Measurements from ENCODE around the gene IZUMO2. TPM values are rescaled to one million over a fixed set of nuclear protein-coding genes. Genes with fewer than 3 reads are reported as not detected.

The IZUMO2 gene
- total and polyA plus RNA-seq, 9 of the 15 experiments (the other 6 are each of a cell fraction or from before 2014, with no cell fraction given), result not detected

DNA sequence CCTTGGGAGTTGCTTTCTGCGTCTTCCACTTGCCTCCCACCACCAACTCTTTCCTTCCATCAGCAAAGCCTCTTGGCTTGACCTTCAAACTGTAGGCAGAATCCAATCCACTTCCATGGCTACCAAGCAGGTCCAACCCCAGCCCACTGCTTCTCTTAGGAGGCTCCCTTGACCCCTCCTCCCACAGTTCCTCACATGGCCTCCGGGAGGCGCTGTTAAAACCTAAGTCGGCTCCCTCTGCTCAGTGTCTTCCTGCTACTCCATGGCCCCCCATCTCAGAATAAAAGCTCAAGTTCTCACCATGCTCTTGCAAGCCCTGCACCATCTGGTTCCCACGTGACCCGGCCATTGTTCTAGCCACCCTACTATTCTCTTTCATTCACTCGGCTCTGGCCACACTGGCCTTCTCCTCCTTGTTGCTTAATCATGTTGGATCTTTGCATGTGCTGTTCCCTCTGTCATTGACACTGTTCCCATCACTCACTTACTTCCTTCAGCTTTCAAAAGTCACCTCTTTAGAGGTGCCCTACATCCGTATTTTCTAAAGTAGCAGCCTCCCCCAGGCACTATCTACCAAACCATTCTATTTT, 7.5 kb downstream of the IZUMO2 start:
- WGBS (ENCODE audit: insufficient coverage, low coverage, missing lambda C conversion rate), result 5% methylated on average over 8 of the region's 8 CpGs
- H2AFZ ChIP-seq (ENCODE audit: low read depth, low read length), result no peak overlapping the region
- POLR2A ChIA-PET, result no interaction called here
- no peaks in the 10 kb centered on the region for H3K9me1 ChIP-seq (ENCODE audit: control insufficient read depth, insufficient read depth, low read length)
- no peak overlapping the region for H3K27ac ChIP-seq (ENCODE audit: extremely low read depth, low read depth, low read length)
- TF ChIP-seq, protein P1, sequence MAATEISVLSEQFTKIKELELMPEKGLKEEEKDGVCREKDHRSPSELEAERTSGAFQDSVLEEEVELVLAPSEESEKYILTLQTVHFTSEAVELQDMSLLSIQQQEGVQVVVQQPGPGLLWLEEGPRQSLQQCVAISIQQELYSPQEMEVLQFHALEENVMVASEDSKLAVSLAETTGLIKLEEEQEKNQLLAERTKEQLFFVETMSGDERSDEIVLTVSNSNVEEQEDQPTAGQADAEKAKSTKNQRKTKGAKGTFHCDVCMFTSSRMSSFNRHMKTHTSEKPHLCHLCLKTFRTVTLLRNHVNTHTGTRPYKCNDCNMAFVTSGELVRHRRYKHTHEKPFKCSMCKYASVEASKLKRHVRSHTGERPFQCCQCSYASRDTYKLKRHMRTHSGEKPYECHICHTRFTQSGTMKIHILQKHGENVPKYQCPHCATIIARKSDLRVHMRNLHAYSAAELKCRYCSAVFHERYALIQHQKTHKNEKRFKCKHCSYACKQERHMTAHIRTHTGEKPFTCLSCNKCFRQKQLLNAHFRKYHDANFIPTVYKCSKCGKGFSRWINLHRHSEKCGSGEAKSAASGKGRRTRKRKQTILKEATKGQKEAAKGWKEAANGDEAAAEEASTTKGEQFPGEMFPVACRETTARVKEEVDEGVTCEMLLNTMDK (IDR thresholded peaks at IDR 0.05; ENCODE audit: borderline replicate concordance, insufficient read depth, low read depth, low read length, poor library complexity, severe bottlenecking), result peak; percentile 21
- TF ChIP-seq, protein P2, sequence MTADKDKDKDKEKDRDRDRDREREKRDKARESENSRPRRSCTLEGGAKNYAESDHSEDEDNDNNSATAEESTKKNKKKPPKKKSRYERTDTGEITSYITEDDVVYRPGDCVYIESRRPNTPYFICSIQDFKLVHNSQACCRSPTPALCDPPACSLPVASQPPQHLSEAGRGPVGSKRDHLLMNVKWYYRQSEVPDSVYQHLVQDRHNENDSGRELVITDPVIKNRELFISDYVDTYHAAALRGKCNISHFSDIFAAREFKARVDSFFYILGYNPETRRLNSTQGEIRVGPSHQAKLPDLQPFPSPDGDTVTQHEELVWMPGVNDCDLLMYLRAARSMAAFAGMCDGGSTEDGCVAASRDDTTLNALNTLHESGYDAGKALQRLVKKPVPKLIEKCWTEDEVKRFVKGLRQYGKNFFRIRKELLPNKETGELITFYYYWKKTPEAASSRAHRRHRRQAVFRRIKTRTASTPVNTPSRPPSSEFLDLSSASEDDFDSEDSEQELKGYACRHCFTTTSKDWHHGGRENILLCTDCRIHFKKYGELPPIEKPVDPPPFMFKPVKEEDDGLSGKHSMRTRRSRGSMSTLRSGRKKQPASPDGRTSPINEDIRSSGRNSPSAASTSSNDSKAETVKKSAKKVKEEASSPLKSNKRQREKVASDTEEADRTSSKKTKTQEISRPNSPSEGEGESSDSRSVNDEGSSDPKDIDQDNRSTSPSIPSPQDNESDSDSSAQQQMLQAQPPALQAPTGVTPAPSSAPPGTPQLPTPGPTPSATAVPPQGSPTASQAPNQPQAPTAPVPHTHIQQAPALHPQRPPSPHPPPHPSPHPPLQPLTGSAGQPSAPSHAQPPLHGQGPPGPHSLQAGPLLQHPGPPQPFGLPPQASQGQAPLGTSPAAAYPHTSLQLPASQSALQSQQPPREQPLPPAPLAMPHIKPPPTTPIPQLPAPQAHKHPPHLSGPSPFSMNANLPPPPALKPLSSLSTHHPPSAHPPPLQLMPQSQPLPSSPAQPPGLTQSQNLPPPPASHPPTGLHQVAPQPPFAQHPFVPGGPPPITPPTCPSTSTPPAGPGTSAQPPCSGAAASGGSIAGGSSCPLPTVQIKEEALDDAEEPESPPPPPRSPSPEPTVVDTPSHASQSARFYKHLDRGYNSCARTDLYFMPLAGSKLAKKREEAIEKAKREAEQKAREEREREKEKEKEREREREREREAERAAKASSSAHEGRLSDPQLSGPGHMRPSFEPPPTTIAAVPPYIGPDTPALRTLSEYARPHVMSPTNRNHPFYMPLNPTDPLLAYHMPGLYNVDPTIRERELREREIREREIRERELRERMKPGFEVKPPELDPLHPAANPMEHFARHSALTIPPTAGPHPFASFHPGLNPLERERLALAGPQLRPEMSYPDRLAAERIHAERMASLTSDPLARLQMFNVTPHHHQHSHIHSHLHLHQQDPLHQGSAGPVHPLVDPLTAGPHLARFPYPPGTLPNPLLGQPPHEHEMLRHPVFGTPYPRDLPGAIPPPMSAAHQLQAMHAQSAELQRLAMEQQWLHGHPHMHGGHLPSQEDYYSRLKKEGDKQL (CRISPR knock-in tag; IDR thresholded peaks at IDR 0.05; ENCODE audit: borderline replicate concordance), result no peak
- TF ChIP-seq, protein P3, sequence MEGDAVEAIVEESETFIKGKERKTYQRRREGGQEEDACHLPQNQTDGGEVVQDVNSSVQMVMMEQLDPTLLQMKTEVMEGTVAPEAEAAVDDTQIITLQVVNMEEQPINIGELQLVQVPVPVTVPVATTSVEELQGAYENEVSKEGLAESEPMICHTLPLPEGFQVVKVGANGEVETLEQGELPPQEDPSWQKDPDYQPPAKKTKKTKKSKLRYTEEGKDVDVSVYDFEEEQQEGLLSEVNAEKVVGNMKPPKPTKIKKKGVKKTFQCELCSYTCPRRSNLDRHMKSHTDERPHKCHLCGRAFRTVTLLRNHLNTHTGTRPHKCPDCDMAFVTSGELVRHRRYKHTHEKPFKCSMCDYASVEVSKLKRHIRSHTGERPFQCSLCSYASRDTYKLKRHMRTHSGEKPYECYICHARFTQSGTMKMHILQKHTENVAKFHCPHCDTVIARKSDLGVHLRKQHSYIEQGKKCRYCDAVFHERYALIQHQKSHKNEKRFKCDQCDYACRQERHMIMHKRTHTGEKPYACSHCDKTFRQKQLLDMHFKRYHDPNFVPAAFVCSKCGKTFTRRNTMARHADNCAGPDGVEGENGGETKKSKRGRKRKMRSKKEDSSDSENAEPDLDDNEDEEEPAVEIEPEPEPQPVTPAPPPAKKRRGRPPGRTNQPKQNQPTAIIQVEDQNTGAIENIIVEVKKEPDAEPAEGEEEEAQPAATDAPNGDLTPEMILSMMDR (IDR thresholded peaks at IDR 0.05 in 2 of 3, conservative IDR thresholded peaks at IDR 0.05 in 1 of 3; ENCODE audit: insufficient read depth in 2 of 3, low read depth in 1 of 3, low read length in 3 of 3), result peak; percentile 40 to 61 (median 44)
- TF ChIP-seq CBX3 (IDR thresholded peaks at IDR 0.05; ENCODE audit: borderline replicate concordance in 1 of 2, low read length in 2 of 2), result no peak
- TF ChIP-seq ZNF324 (CRISPR knock-in tag; IDR thresholded peaks at IDR 0.05), result no peak
- H3K79me2 ChIP-seq (ENCODE audit: control insufficient read depth, insufficient read depth, low read length), result no peaks in the 10 kb centered on the region
- in situ Hi-C loops (cut with MboI), result no loop called here
- FAIRE-seq (no peak), ATAC-seq (peak; percentile 62; the same call in 2 of the 3 replicates), DNase-seq (ENCODE audit: extremely low read depth in 1 of 4, low spot score in 3 of 4) (peak in 3 of 4 experiments; percentile 18 to 26 (median 24))
- no peak overlapping the region for H3K4me3 ChIP-seq
- intact Hi-C loops (cut with micrococcal nuclease), result no loop called here
- H3K4me1 ChIP-seq (replicated peaks in 1 of 2; ENCODE audit: control insufficient read depth in 2 of 2, insufficient read depth in 2 of 2, low read length in 2 of 2), result no peaks in the 10 kb centered on the region; a peak in 1 of 5 replicates
- H3K9ac ChIP-seq (ENCODE audit: insufficient read depth in 1 of 2, low read depth in 2 of 2, low read length in 2 of 2), result no peak overlapping the region
- no TSS peak for BruUV-seq (replicated peaks)
- H3K27me3 ChIP-seq (ENCODE audit: control insufficient read depth in 2 of 2, insufficient read depth in 2 of 2, low read length in 2 of 2), result peaks cover 2 to 14% of the 10 kb centered on the region in 2 experiments; a peak in 3 of 5 replicates
- no peaks in the 10 kb centered on the region for H3K36me3 ChIP-seq (ENCODE audit: control insufficient read depth, insufficient read depth, low read length)
- no peaks in the 10 kb centered on the region for H4K20me1 ChIP-seq (replicated peaks; ENCODE audit: control insufficient read depth, insufficient read depth, low read length)
- CTCF ChIA-PET (ENCODE audit: low intra/inter-chr PET ratio), result no interaction called here
- no peak overlapping the region for H3K4me2 ChIP-seq (ENCODE audit: insufficient read depth, low read length)
- no peaks in the 10 kb centered on the region for H3K9me3 ChIP-seq (replicated peaks; ENCODE audit: control insufficient read depth, insufficient read depth, low read depth, low read length)
